Right lobe of liver (tissue), 4 donors: Measurements from ENCODE around the gene NEK8.

Source experiments
- POLR2A ChIP-seq: fragments of 450-650 bp; IDR thresholded peaks from one replicate; pipeline ENCODE4 v1.6.1; 2017; ENCODE audit warnings: antibody characterized with exemption, mild to moderate bottlenecking
- TF ChIP-seq, protein P1 (sequence below), 4 donors: fragments of 200-600 bp in 3 of 4; fragments of 450-650 bp in 1 of 4; IDR thresholded peaks; one replicate each; pipeline versions ENCODE4 v1.5.1 to v1.8.0; 2016 to 2022; ENCODE audit warnings: antibody characterized with exemption in 4 of 4, mild to moderate bottlenecking in 2 of 4
- donor health status: DM: no; HTN: no; CAD: no.
- donor health status: DM: no; HTN: no; CAD: no.
- donor health status: DM: no; HTN: yes; CAD: no.

DNA sequence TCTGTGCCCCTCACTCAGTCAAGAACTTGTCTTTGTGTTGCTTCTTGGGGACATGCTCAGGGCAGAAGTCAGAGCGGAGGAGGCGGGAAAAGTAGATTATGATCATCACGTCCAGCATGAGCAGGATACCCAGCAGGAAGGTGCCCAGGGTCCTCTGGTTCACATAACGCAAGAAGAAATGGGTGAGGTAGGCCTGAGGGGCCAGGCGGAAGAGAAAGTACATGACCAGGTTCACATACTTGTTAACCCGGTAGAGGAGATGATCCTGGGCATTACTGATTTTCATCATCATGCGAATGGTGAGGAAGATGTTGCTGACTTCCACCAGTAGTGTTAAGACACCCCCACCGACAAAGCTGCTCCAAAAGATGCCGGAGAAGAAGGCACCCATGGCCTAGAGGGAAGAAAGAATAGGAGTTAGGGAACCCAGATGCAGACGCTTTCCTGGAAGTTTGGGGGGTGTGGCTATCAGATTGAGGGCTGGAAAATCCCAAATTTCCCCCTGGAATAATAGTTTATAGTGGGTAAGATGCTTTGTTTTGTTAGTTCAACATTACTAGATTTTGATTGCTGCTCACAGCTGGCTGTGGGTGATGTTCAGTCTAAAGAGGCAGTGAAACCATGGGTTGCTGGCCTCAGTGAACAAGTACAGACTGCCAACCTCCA, 4.0 kb upstream of the NEK8 start:
- TF ChIP-seq, protein P1, sequence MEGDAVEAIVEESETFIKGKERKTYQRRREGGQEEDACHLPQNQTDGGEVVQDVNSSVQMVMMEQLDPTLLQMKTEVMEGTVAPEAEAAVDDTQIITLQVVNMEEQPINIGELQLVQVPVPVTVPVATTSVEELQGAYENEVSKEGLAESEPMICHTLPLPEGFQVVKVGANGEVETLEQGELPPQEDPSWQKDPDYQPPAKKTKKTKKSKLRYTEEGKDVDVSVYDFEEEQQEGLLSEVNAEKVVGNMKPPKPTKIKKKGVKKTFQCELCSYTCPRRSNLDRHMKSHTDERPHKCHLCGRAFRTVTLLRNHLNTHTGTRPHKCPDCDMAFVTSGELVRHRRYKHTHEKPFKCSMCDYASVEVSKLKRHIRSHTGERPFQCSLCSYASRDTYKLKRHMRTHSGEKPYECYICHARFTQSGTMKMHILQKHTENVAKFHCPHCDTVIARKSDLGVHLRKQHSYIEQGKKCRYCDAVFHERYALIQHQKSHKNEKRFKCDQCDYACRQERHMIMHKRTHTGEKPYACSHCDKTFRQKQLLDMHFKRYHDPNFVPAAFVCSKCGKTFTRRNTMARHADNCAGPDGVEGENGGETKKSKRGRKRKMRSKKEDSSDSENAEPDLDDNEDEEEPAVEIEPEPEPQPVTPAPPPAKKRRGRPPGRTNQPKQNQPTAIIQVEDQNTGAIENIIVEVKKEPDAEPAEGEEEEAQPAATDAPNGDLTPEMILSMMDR (IDR thresholded peaks at IDR 0.05) = no peak
- no peak for TF ChIP-seq POLR2A
